ENCODE measurements around the gene THSD4. TPM values are rescaled to one million over a fixed set of nuclear protein-coding genes. Genes with fewer than 3 reads are reported as not detected.

The THSD4 gene
- total and polyA plus RNA-seq, 2 donors (not counting 1 experiment from before 2014, with no cell fraction given): 43.1 to 95.5 TPM

DNA sequence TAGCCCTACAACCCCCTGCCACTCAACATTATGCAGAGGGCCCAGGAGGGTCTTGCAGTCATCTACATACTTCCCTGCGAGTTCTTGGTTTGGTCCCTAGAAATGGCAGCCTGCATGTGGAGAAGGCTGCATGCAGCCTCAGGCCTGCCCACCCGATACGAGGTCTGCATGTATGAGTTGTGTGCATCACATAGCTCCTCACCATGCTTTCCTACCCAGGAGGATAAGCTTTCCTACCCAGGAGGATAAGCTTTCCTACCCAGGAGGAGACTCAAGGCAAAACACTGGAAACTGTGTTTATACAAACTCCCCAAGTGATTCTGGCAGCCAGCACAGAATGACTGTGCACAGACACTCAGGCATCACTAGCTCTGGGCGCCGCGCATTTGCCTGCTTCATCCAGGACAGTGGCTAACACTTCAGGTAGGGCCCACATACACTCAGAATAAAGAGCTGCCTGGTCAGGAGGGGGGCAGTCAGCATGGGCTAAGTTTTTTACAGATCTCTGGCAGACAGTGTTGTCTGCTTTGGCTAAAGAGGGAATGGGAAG lies 187.7 kb downstream of the THSD4 start:
- Histone ChIP-seq H2AFZ (ENCODE audit: low read length) (no peak overlapping the region), H3K4me1 (ENCODE audit: control insufficient read depth, extremely low read depth, insufficient read depth, low read length) (peaks cover 10% of the 10 kb centered on the region), H3K27me3 (ENCODE audit: control insufficient read depth, insufficient read depth, low read length) (no peaks in the 10 kb centered on the region), H3K4me2 (ENCODE audit: extremely low read depth, insufficient read depth, low read length) (peak overlapping the region; percentile 0), H4K20me1 (ENCODE audit: control insufficient read depth, extremely low read depth, insufficient read depth, low read length) (no peaks in the 10 kb centered on the region), H3K9ac (ENCODE audit: insufficient read depth, low read length) (no peak overlapping the region), H3K4me3 (replicated peaks in 1 of 4; ENCODE audit: control extremely low read depth in 1 of 4, insufficient read depth in 1 of 4, low read depth in 3 of 4, low read length in 4 of 4) (no peak overlapping the region), H3K27ac (ENCODE audit: insufficient read depth, low read length) (no peak overlapping the region), H3K9me3 (ENCODE audit: control insufficient read depth, insufficient read depth, low read depth, low read length) (no peaks in the 10 kb centered on the region), H3K36me3 (ENCODE audit: control insufficient read depth, insufficient read depth, low read length) (no peaks in the 10 kb centered on the region), H3K79me2 (ENCODE audit: control insufficient read depth, insufficient read depth, low read length) (no peaks in the 10 kb centered on the region)
- TF ChIP-seq, protein P1, sequence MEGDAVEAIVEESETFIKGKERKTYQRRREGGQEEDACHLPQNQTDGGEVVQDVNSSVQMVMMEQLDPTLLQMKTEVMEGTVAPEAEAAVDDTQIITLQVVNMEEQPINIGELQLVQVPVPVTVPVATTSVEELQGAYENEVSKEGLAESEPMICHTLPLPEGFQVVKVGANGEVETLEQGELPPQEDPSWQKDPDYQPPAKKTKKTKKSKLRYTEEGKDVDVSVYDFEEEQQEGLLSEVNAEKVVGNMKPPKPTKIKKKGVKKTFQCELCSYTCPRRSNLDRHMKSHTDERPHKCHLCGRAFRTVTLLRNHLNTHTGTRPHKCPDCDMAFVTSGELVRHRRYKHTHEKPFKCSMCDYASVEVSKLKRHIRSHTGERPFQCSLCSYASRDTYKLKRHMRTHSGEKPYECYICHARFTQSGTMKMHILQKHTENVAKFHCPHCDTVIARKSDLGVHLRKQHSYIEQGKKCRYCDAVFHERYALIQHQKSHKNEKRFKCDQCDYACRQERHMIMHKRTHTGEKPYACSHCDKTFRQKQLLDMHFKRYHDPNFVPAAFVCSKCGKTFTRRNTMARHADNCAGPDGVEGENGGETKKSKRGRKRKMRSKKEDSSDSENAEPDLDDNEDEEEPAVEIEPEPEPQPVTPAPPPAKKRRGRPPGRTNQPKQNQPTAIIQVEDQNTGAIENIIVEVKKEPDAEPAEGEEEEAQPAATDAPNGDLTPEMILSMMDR (conservative IDR thresholded peaks at IDR 0.05 in 1 of 2, IDR thresholded peaks at IDR 0.05 in 1 of 2; ENCODE audit: low read depth in 1 of 2, low read length in 2 of 2): no peak
- TF ChIP-seq EZH2 (IDR thresholded peaks at IDR 0.05; ENCODE audit: low read length, missing control alignments): no peak
- peak; percentile 50 to 61 for DNase-seq (ENCODE audit: low read depth in 2 of 2)

DNA sequence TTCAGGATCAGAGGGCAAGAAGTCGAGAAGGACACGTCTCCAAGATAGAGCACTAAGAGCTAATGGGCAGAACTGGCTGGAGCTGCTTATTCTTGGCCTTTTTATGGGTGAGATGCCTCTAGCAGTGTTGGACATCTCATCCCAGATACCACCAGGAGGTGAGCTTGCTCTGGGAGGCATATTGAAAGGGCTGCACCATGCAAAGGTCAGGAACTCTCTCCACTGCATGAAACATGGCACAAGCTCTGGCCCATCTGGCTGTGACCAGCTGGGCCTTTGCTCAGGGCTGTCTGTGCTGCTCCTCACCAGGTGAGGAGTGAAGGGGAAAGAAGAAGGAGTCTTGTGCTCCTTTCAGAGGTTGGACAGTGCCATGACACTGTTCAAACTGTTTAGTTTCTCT lies 188.7 kb downstream of the THSD4 start:
- Histone ChIP-seq H3K9me3 (ENCODE audit: control insufficient read depth, insufficient read depth, low read depth, low read length) (no peaks in the 10 kb centered on the region), H3K79me2 (ENCODE audit: control insufficient read depth, insufficient read depth, low read length) (no peaks in the 10 kb centered on the region), H3K4me2 (ENCODE audit: extremely low read depth, insufficient read depth, low read length) (no peak overlapping the region), H2AFZ (ENCODE audit: low read length) (no peak overlapping the region), H3K4me3 (replicated peaks in 1 of 4; ENCODE audit: control extremely low read depth in 1 of 4, insufficient read depth in 1 of 4, low read depth in 3 of 4, low read length in 4 of 4) (no peak overlapping the region), H3K27ac (ENCODE audit: insufficient read depth, low read length) (no peak overlapping the region), H3K36me3 (ENCODE audit: control insufficient read depth, insufficient read depth, low read length) (no peaks in the 10 kb centered on the region), H3K27me3 (ENCODE audit: control insufficient read depth, insufficient read depth, low read length) (no peaks in the 10 kb centered on the region), H3K4me1 (ENCODE audit: control insufficient read depth, extremely low read depth, insufficient read depth, low read length) (peaks cover 10% of the 10 kb centered on the region), H3K9ac (ENCODE audit: insufficient read depth, low read length) (no peak overlapping the region), H4K20me1 (ENCODE audit: control insufficient read depth, extremely low read depth, insufficient read depth, low read length) (no peaks in the 10 kb centered on the region)
- DNase-seq (ENCODE audit: low read depth in 2 of 2): no peak
- no peak for TF ChIP-seq EZH2 (IDR thresholded peaks at IDR 0.05; ENCODE audit: low read length, missing control alignments)
- TF ChIP-seq, protein P1 (conservative IDR thresholded peaks at IDR 0.05 in 1 of 2, IDR thresholded peaks at IDR 0.05 in 1 of 2; ENCODE audit: low read depth in 1 of 2, low read length in 2 of 2): no peak

DNA sequence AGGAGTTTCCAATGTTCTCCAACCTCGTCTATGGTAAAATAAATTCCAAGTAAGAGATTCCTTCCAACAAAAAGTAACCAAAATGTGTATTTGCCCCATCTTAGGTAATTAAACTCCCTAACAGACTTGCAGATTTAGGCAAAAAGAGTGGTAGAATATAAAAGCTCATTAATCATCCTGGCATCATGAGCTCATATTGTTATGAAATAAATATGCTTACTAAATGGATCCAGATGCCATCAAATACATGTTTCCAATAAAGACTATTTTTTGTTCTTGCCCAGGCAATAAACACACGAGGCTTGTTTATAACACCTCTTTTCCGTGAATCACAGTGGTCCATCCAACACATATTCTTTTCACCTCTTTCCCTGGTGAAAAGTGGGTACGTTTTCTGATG lies 189.4 kb downstream of the THSD4 start:
- DNase-seq (ENCODE audit: low read depth in 2 of 2): no peak
- H3K36me3 ChIP-seq (ENCODE audit: control insufficient read depth, insufficient read depth, low read length): no peaks in the 10 kb centered on the region
- H3K4me3 ChIP-seq (replicated peaks in 1 of 4; ENCODE audit: control extremely low read depth in 1 of 4, insufficient read depth in 1 of 4, low read depth in 3 of 4, low read length in 4 of 4): no peak overlapping the region
- no peak for TF ChIP-seq EZH2 (IDR thresholded peaks at IDR 0.05; ENCODE audit: low read length, missing control alignments)
- TF ChIP-seq, protein P1 (conservative IDR thresholded peaks at IDR 0.05 in 1 of 2, IDR thresholded peaks at IDR 0.05 in 1 of 2; ENCODE audit: low read depth in 1 of 2, low read length in 2 of 2): no peak
- peaks cover 10% of the 10 kb centered on the region for H3K4me1 ChIP-seq (ENCODE audit: control insufficient read depth, extremely low read depth, insufficient read depth, low read length)
- H3K79me2 ChIP-seq (ENCODE audit: control insufficient read depth, insufficient read depth, low read length): no peaks in the 10 kb centered on the region
- H3K9ac ChIP-seq (ENCODE audit: insufficient read depth, low read length): no peak overlapping the region
- no peak overlapping the region for H2AFZ ChIP-seq (ENCODE audit: low read length)
- no peak overlapping the region for H3K4me2 ChIP-seq (ENCODE audit: extremely low read depth, insufficient read depth, low read length)
- no peaks in the 10 kb centered on the region for H3K27me3 ChIP-seq (ENCODE audit: control insufficient read depth, insufficient read depth, low read length)
- no peak overlapping the region for H3K27ac ChIP-seq (ENCODE audit: insufficient read depth, low read length)
- no peaks in the 10 kb centered on the region for H3K9me3 ChIP-seq (ENCODE audit: control insufficient read depth, insufficient read depth, low read depth, low read length)
- no peaks in the 10 kb centered on the region for H4K20me1 ChIP-seq (ENCODE audit: control insufficient read depth, extremely low read depth, insufficient read depth, low read length)

All from fibroblast of lung (primary cell).